PC-3 (cell line): ENCODE results near the gene NOC2L. TPM values are rescaled to one million over a fixed set of nuclear protein-coding genes. Genes with fewer than 3 reads are reported as not detected.

Experiments
- ATAC-seq: fragments of 200-7000 bp; cut with Tn5 transposase; 2 replicates; pipeline ENCODE4 v1.9.1; 2020; ENCODE audit warnings: mild to moderate bottlenecking, moderate library complexity
- BruUV-seq: library from RNA; stranded (reverse); fragments of 400-500 nt; replicated peaks from 2 replicates; lab custom pipeline; 2021; lab: Mats Ljungman, UMichigan
- CTCF ChIA-PET: fragments of 300-600 bp; sonication (Branson Sonifier 250); formaldehyde crosslinking; loops from one replicate; lab custom pipeline; 2022; ENCODE audit warnings: antibody characterized with exemption; lab: Charles Lee
- POLR2A ChIA-PET: fragments of 300-600 bp; sonication (Branson Sonifier 250); formaldehyde crosslinking; loops from one replicate; lab custom pipeline; 2022; ENCODE audit warnings: antibody characterized with exemption; ENCODE audit not compliant: unreplicated experiment; lab: Charles Lee
- DNase-seq: peaks from one replicate; pipeline ENCODE4 v3.0.0-alpha.2; 2015
- H2AFZ ChIP-seq: fragments of 300-600 bp; sonication (generic); 2 replicates; pipeline ENCODE4 v1.6.0; 2016; ENCODE audit warnings: antibody characterized with exemption, low read length
- H3F3A ChIP-seq: fragments of 300-600 bp; sonication (generic); one replicate; pipeline ENCODE4 v1.6.0; 2017; ENCODE audit warnings: antibody characterized with exemption, low read length, control low read depth, mild to moderate bottlenecking; ENCODE audit not compliant: unreplicated experiment
- H3K27ac ChIP-seq: fragments of 300-600 bp; sonication (generic); 2 replicates; pipeline ENCODE4 v1.5.1; 2016; ENCODE audit warnings: mild to moderate bottlenecking, low read length
- H3K27me3 ChIP-seq: fragments of 300-600 bp; sonication (generic); 2 replicates; pipeline ENCODE4 v1.6.1; 2016; ENCODE audit warnings: low read length, mixed read lengths
- H3K36me3 ChIP-seq: fragments of 300-600 bp; sonication (generic); 2 replicates; pipeline ENCODE4 v1.6.1; 2016; ENCODE audit warnings: low read depth, mixed run types, low read length, mixed read lengths
- H3K4me1 ChIP-seq: fragments of 300-600 bp; sonication (generic); 2 replicates; pipeline ENCODE4 v1.5.1; 2016; ENCODE audit warnings: low read length; ENCODE audit not compliant: insufficient read depth
- H3K4me2 ChIP-seq: fragments of 300-600 bp; sonication (generic); 2 replicates; pipeline ENCODE4 v1.6.0; 2016; ENCODE audit warnings: low read length
- H3K4me3 ChIP-seq: fragments of 300-600 bp; sonication (generic); 2 replicates; pipeline ENCODE4 v1.5.1; 2016; ENCODE audit warnings: mild to moderate bottlenecking, low read length, mixed read lengths
- H3K79me2 ChIP-seq: fragments of 300-600 bp; sonication (generic); 2 replicates; pipeline ENCODE4 v1.6.1; 2017; ENCODE audit warnings: low read length, mixed read lengths
- H3K9ac ChIP-seq: fragments of 300-600 bp; sonication (generic); 2 replicates; pipeline ENCODE4 v1.6.0; 2016; ENCODE audit warnings: mild to moderate bottlenecking, low read length
- H3K9me2 ChIP-seq: fragments of 300-600 bp; sonication (generic); replicated peaks from 2 replicates; pipeline ENCODE4 v1.6.1; 2016; ENCODE audit warnings: mixed run types, low read length, mixed read lengths
- H3K9me3 ChIP-seq: fragments of 300-600 bp; sonication (generic); 2 replicates; pipeline ENCODE4 v1.6.1; 2016; ENCODE audit warnings: low read length, mixed read lengths
- H4K20me1 ChIP-seq: fragments of 300-600 bp; sonication (generic); 2 replicates; pipeline ENCODE4 v1.6.1; 2016; ENCODE audit warnings: low read length, mixed read lengths
- CTCF ChIP-seq: fragments of 300-600 bp; sonication (generic); conservative IDR thresholded peaks from 2 replicates; pipeline ENCODE4 v1.5.1; 2017; ENCODE audit warnings: antibody characterized with exemption, low read depth, mild to moderate bottlenecking, low read length
- EZH2 ChIP-seq: fragments of 300-600 bp; sonication (generic); IDR thresholded peaks from one replicate; pipeline ENCODE4 v1.6.1; 2017; ENCODE audit warnings: antibody characterized with exemption, mild to moderate bottlenecking, low read length; ENCODE audit not compliant: unreplicated experiment
- EZH2phosphoT487 ChIP-seq: fragments of 300-600 bp; sonication (generic); IDR thresholded peaks from 2 replicates; pipeline ENCODE4 v1.6.1; 2018; ENCODE audit warnings: mild to moderate bottlenecking, antibody characterized with exemption, low read length, borderline replicate concordance
- intact Hi-C: fragments of 100-400 bp; cut with micrococcal nuclease; formaldehyde crosslinking; loops from 2 replicates; pipeline ENCODE4 v1.9.0; 2023
- total RNA-seq: library from RNA; depleted of rRNA; stranded (reverse); fragments of >200 nt; gene quantifications from 2 replicates; pipeline ENCODE4 v1.2.3, GENCODE V29; 2014

The NOC2L gene
- total RNA-seq, 1 experiment from 2014 or later = 262 TPM

DNA sequence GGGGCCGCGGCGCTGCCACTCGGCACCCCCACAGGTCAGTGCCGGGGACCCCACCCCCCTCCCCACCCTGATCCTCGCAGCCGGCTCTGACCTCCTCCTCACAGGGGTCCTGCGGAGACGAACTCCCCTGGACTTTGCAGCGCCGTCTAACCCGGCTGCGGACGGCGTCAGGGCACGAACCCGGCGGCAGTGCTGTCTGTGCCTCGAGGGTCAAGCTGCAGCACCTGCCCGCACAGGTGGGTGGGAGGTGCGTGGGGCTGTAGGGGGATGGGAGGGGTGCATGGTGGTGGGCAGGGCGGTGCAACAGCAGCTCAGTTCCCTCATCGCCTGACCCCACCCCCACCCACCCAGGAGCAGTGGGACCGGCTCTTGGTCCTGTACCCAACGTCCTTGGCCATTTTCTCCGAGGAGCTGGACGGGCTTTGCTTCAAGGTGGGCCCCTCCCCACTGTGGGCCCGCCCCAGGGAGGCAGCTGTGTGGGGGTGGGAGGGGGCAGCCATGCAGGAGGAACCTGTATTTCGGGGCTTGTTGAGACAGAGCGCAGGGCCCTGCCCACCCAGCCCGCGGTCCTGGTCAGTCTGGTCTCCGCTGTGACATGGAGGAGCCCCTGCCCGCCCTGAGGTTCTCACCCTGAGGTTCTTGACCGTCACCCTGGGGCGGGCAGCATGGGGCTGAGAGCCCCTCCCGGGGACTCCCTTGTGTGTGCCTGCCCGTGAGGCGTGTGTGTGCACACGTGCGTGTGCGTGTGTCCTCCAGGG, 12.1 kb upstream of the NOC2L start:
- Histone ChIP-seq H3K9me3 (no peaks in the 10 kb centered on the region), H3F3A (no peaks in the 10 kb centered on the region), H3K27me3 (no peaks in the 10 kb centered on the region), H3K27ac (no peak overlapping the region), H3K4me3 (no peak overlapping the region), H3K36me3 (no peaks in the 10 kb centered on the region), H3K79me2 (peaks cover 15% of the 10 kb centered on the region), H3K9ac (no peak overlapping the region), H3K4me1 (peaks cover 26% of the 10 kb centered on the region), H3K9me2 (no peaks in the 10 kb centered on the region), H2AFZ (no peak overlapping the region), H4K20me1 (no peaks in the 10 kb centered on the region), H3K4me2 (no peak overlapping the region)
- no peak for DNase-seq
- ChIA-PET CTCF (no interaction called here), POLR2A (no interaction called here)
- BruUV-seq = no TSS peak
- no peak for ATAC-seq
- TF ChIP-seq EZH2 = no peak
- TF ChIP-seq CTCF = no peak
- TF ChIP-seq EZH2phosphoT487 = no peak
- intact Hi-C loops = no loop called here

DNA sequence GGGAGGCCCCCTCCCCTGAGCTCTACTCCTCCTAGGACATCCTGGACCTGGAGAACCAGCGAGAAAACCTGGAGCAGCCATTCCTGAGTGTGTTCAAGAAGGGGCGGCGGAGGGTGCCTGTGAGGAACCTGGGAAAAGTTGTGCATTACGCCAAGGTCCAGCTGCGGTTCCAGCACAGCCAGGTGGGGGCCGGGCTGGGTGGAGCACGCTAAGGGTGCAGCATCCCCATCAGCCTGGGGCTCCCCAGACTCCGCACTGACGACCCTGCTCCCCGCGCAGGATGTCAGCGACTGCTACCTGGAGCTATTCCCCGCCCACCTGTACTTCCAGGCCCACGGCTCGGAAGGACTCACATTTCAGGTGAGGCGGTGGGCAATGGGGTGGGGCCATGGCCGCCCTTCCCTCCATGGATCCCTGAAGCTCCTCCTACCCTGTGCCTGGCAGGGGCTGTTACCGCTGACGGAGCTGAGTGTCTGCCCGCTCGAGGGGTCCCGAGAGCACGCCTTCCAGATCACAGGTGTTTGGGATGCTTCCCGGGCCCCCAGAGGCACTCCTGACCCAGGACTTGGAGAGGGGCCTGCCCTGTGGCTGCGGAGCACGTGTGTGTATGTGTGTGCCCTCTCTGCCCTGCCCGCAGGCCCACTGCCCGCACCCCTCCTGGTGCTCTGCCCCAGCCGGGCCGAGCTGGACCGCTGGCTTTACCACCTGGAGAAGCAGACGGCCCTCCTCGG, 11.4 kb upstream of the NOC2L start:
- no peak overlapping the region for H3K4me2 ChIP-seq
- H3K4me1 ChIP-seq = peaks cover 26% of the 10 kb centered on the region
- H3K4me3 ChIP-seq = no peak overlapping the region
- no peak for DNase-seq
- no peaks in the 10 kb centered on the region for H3K9me3 ChIP-seq
- H3F3A ChIP-seq = no peaks in the 10 kb centered on the region
- H3K27me3 ChIP-seq = no peaks in the 10 kb centered on the region
- POLR2A ChIA-PET = no interaction called here
- peaks cover 15% of the 10 kb centered on the region for H3K79me2 ChIP-seq
- BruUV-seq = no TSS peak
- no peaks in the 10 kb centered on the region for H4K20me1 ChIP-seq
- TF ChIP-seq EZH2phosphoT487 = no peak
- TF ChIP-seq EZH2 = no peak
- TF ChIP-seq CTCF = no peak
- intact Hi-C loops = no loop called here
- CTCF ChIA-PET = no interaction called here
- H2AFZ ChIP-seq = no peak overlapping the region
- H3K9me2 ChIP-seq = no peaks in the 10 kb centered on the region
- no peak for ATAC-seq
- H3K9ac ChIP-seq = no peak overlapping the region
- H3K27ac ChIP-seq = no peak overlapping the region
- no peaks in the 10 kb centered on the region for H3K36me3 ChIP-seq
